HG02938 (cell line): ENCODE data around the gene STRN3.

Source experiments
- ATAC-seq: cut with Tn5 transposase; IDR thresholded peaks from one replicate; pipeline ENCODE4 v1.9.1; 2021; ENCODE audit warnings: mild to moderate bottlenecking, moderate library complexity; ENCODE audit not compliant: unreplicated experiment

The STRN3 gene

GRCh38 chr14:31038521-31039166 is 12.5 kb upstream of the STRN3 start:
- ATAC-seq = no peak

- ATAC-seq = no peak
Measured at GRCh38 chr14:31037709-31038221, 11.6 kb upstream of the STRN3 start.

GRCh38 chr14:31036552-31036951 is 10.4 kb upstream of the STRN3 start:
- no peak for ATAC-seq

GRCh38 chr14:31030469-31030868 is 4.3 kb upstream of the STRN3 start:
- no peak for ATAC-seq

GRCh38 chr14:31029016-31029970 is 3.1 kb upstream of the STRN3 start:
- ATAC-seq = no peak

- no peak for ATAC-seq
Measured at GRCh38 chr14:31027847-31028246, 1.7 kb upstream of the STRN3 start.

- peak; percentile 84 for ATAC-seq
Measured at GRCh38 chr14:31026450-31027235, 464 bp upstream of the STRN3 start.

- no peak for ATAC-seq
Measured at GRCh38 chr14:31025367-31026076, 657 bp downstream of the STRN3 start, which contains the start of gene AP4S1. TSS of gene AP4S1 (plus strand) at chr14:31025649. CDS start at chr14:31066197, 40,548 bp downstream.

- ATAC-seq = no peak
Measured at GRCh38 chr14:31024577-31025366, 1.4 kb downstream of the STRN3 start.

GRCh38 chr14:31024010-31024480 is 2.1 kb downstream of the STRN3 start:
- no peak for ATAC-seq

GRCh38 chr14:31022386-31022785 is 3.8 kb downstream of the STRN3 start:
- ATAC-seq = no peak

- no peak for ATAC-seq
Measured at GRCh38 chr14:31021576-31021949, 4.6 kb downstream of the STRN3 start.

GRCh38 chr14:31020834-31021575 is 5.2 kb downstream of the STRN3 start:
- ATAC-seq = no peak

- ATAC-seq = no peak
Measured at GRCh38 chr14:31018057-31018645, 8.0 kb downstream of the STRN3 start.

GRCh38 chr14:31013841-31014240 is 12.3 kb downstream of the STRN3 start:
- ATAC-seq = no peak

GRCh38 chr14:31010935-31011334 is 15.2 kb downstream of the STRN3 start:
- no peak for ATAC-seq

- no peak for ATAC-seq
Measured at GRCh38 chr14:31009836-31010574, 16.2 kb downstream of the STRN3 start.

GRCh38 chr14:31006703-31007102 is 19.5 kb downstream of the STRN3 start:
- no peak for ATAC-seq
